ENCODE data around the gene CFAP91. TPM values are rescaled to one million over a fixed set of nuclear protein-coding genes. Genes with fewer than 3 reads are reported as not detected.

Gene CFAP91
- total RNA-seq, 2 donors from 2014 or later: 1.5 to 3.1 TPM

DNA sequence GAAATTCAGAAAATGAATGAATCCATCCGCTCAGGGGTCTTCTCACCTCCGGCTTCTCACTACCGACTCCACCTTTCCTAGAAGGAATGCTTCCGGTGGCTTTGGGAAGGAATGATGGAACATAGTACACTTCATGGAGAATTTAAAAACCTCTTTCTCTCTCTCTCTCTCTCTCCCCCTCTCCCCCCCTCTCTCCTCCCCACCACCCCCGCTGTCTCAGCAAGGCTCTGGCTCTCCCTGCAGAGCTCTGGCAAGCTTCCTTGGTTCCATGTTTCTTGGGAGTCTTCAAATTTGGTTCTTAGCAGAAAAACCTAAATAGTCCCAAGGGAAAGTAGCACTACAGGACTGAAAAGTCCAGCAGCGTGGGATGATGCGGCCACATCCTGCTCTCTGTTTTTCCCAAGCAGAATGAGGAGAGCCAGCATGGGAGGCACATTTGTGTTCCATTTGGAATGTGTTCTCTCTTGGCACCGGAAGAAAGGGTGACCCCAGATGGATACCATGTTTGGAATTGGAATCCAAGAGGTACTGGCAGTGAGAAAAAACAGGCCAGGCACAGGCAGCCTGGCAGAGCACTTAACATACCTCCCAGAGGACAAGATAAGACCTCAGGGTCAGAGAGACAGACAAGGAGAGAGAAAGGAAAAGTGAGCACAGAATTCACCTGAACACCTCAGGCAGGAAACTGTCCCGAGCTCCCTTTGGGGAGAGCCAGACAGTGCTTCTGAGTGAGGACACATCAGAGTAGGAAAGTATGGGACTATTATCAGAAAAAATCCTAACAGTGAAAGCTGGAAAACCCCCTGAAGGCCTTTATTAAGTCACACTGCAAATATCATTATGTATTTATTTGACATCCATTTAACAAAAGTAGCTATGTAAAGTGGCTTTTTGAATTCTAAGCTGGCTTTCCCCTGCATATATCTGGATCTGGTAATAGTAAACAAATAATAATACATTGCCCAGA, 42.1 kb upstream of the CFAP91 start, which contains the start of gene POPDC2:
Gene POPDC2, minus strand, starts transcription at position 116 of the 967 bp plus-strand sequence. CDS start 166 bp downstream, outside the sequence.
- H3K9me3 ChIP-seq: no peaks in the 10 kb centered on the region
- no peaks in the 10 kb centered on the region for H3K27me3 ChIP-seq
- DNase-seq (ENCODE audit: low spot score): no peak
- H3K27ac ChIP-seq: peak within 1 kb of the TSS; percentile 81 to 93
- peaks cover 44% of the 10 kb centered on the region for H3K36me3 ChIP-seq
- no peak for TF ChIP-seq CTCF (IDR thresholded peaks at IDR 0.05)
- H3K4me3 ChIP-seq: peak within 1 kb of the TSS; percentile 58 to 70
- peaks cover 0 to 41% of the 10 kb centered on the region in 2 donors for H3K4me1 ChIP-seq

- Histone ChIP-seq H3K4me1 (peaks cover 0 to 42% of the 10 kb centered on the region in 2 donors), H3K36me3 (peaks cover 24% of the 10 kb centered on the region), H3K27me3 (no peaks in the 10 kb centered on the region), H3K9me3 (no peaks in the 10 kb centered on the region), H3K4me3 (no peak overlapping the region), H3K27ac (peak overlapping the region; percentile 81 to 93)
- peak in 1 of 2 donors; percentile 19 for TF ChIP-seq CTCF (IDR thresholded peaks at IDR 0.05)
- no peak for DNase-seq (ENCODE audit: low spot score)
Measured at GRCh38 chr3:119662604-119663373, 40.0 kb upstream of the CFAP91 start.

- peak overlapping the region; percentile 81 to 93 for H3K27ac ChIP-seq
- H3K4me1 ChIP-seq: peaks cover 0 to 42% of the 10 kb centered on the region in 2 donors
Measured at GRCh38 chr3:119663885-119664284, 38.9 kb upstream of the CFAP91 start.

GRCh38 chr3:119664370-119664769, 38.5 kb upstream of the CFAP91 start:
- Histone ChIP-seq H3K27me3 (no peaks in the 10 kb centered on the region), H3K4me1 (peaks cover 0 to 42% of the 10 kb centered on the region in 2 donors), H3K27ac (peak overlapping the region; percentile 81 to 93), H3K36me3 (peaks cover 8% of the 10 kb centered on the region), H3K9me3 (no peaks in the 10 kb centered on the region), H3K4me3 (no peak overlapping the region)
- no peak for DNase-seq (ENCODE audit: low spot score)
- no peak for TF ChIP-seq CTCF (IDR thresholded peaks at IDR 0.05)

More at GRCh38 chr3:119663885-119664284, 38.9 kb upstream of the CFAP91 start:
- H3K27me3 ChIP-seq: no peaks in the 10 kb centered on the region
- TF ChIP-seq CTCF (IDR thresholded peaks at IDR 0.05): no peak
- no peak overlapping the region for H3K4me3 ChIP-seq
- DNase-seq (ENCODE audit: low spot score): no peak
- H3K9me3 ChIP-seq: no peaks in the 10 kb centered on the region
- peaks cover 13% of the 10 kb centered on the region for H3K36me3 ChIP-seq

GRCh38 chr3:119664850-119665379, 37.9 kb upstream of the CFAP91 start:
- Histone ChIP-seq H3K9me3 (no peaks in the 10 kb centered on the region), H3K4me1 (peaks cover 0 to 46% of the 10 kb centered on the region in 2 donors), H3K4me3 (no peak overlapping the region), H3K36me3 (peaks cover 2% of the 10 kb centered on the region), H3K27ac (peak overlapping the region; percentile 81 to 93), H3K27me3 (no peaks in the 10 kb centered on the region)
- DNase-seq (ENCODE audit: low spot score): no peak
- TF ChIP-seq CTCF (IDR thresholded peaks at IDR 0.05): no peak
